ENCODE data around the gene UQCRC2.

DNA sequence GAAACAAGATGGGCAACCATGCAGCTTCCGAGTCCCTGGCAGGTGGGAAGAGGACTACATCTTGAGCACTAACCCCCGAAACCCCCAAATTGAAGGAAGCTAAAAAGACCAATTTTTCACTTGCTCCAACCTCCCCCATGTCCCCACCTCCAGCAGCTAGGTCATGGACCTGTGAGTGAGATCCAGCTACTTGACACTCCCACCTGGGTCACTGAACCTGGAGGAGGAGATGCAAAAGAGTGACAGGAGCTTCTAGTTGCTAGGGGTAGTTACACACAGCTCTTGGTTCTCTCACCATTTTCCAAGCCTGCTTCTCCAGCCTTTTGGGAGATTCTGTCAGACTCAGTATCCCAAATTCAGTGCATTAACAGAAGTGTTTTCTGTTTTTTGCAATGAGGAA is 36.6 kb downstream of the UQCRC2 start:
- TF ChIP-seq EZH2 (IDR thresholded peaks at IDR 0.05; ENCODE audit: insufficient read depth, poor library complexity, severe bottlenecking): no peak
- no peak for TF ChIP-seq EZH2phosphoT487 (IDR thresholded peaks at IDR 0.05; ENCODE audit: insufficient read depth, low read depth)
